HG03520 (cell line): ENCODE results near the gene UCHL5.
"Not testable (repeated sequence)": the region's sequence is repeated elsewhere in the genome, so short reads cannot be mapped to it uniquely, and the experiment has no call there.

Experiments used
- ATAC-seq: cut with Tn5 transposase; IDR thresholded peaks from one replicate; pipeline ENCODE4 v1.9.1; 2021; ENCODE audit warnings: mild to moderate bottlenecking, moderate library complexity; ENCODE audit not compliant: unreplicated experiment

UCHL5 gene

DNA sequence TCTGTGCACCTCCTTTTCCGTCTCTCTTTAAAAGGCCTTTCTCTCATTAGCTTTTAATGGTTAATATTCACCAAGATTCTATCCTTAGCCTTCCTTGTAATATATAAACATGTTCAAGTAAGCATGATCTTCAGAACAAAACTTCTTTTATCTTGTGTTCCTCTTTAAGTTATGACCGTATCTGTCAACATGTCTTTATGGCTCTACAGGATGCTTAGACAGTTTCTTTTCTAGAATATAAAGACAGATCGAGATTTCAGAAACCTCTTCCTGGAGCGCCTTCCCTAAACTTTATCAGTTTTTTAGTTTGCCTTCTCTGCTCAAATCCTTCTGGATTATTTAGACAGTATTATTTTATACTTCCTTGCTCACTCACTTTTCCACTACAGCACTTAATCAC is 7.4 kb upstream of the UCHL5 start:
- ATAC-seq = no peak

DNA sequence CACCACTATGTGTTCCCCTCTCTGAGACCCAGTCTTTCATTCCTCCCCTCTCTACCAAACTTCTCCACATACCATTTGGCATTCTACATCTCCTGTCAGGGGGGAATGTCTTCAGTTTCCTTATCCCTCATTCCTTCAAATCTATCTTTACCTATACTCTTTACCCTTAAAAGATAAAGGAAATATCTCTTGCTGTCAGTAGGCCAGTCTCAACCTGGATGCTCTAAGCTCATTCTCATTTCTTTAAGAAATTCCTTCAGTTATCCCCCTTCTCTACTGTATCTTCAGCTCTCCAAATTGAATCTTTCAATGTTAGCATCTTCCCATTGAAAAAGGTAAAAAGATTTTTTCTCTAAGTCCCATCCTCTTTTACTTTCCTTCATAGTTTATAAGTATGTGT is 6.8 kb upstream of the UCHL5 start:
- no peak for ATAC-seq

DNA sequence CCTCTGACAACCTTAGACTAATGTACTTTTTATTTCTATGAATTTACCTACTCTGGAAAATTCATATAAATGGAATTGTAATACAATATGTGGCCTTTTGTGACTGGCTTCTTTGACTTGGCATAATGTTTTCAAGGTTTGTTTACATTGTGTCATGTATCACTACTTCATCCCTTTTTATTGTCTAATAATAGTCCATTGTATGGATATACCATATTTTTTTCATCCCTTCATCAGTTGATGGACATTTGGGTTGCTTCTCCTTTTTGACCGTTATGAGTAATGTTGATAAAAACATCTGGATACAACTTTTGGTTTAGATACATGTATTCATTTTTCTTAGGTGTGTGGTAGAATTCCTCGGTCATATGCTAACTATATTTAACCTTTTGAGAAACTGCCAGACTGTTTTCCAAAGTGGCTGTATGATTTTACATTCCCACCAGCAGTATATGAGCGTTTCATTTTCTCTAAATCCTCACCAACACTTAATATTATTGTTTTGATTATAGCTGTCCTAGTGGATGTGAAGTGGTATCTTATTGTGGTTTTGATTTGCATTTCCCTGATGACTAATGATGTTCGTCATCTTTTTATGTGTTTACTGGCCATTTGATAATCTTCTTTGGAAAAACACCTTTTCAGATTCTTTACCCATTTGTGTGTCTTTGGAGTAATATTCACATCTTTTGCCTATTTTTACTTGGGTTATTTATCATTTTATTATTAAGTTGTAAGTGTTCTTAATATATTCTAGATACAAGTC is 3.7 kb upstream of the UCHL5 start:
- no peak for ATAC-seq

DNA sequence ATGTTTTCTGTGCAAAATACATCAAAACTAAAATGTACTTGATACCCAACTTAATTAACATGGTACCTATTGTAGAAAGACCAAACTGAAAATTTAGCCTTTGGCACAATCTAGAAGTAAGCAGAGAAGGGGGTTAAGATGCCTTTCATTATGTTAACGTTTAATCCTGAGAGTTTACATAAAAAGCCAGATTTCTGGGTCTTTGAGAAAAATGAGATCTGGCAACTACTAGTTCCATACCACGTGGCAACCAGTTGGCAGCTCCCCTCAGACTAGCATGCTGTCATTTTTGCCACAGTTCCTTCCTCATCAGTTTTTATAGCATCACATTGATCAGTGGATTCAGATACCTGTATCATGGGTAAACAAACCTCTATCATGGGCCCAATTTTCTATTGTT is 1.8 kb upstream of the UCHL5 start:
- no peak for ATAC-seq

DNA sequence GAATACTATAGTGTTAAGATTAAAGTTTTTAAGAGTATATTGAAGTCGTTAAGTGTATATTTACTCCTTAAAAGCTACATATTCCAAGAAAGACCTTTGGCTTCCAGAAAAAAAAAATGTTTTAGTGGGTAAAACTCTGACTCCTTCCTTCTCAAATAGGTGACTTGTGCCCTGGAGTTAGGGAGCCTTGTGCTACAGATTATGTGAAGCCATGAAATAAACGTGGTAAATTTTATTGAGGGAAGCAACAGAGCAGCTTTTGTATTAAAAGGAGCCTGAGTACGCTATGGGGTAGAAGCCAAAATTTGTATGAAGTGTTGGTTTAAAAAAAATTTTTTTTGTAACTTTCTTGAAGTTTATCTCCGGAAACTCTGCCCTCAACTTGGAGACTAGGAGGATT is 1.2 kb upstream of the UCHL5 start:
- no peak for ATAC-seq

DNA sequence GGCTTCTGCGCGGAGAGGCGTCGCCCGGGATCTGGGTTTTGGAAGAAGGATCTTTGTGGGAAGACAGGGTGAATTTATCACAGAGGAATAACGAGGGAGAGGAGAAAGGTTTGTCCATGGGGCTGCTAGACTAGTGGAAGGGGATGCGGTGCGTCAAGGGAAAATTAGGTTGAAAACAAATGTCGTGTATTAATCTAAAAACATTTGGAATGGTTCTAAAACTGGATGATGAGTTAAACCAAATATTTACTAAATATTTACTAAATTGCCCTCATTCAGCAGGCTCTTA is 899 bp upstream of the UCHL5 start:
- ATAC-seq = no peak

DNA sequence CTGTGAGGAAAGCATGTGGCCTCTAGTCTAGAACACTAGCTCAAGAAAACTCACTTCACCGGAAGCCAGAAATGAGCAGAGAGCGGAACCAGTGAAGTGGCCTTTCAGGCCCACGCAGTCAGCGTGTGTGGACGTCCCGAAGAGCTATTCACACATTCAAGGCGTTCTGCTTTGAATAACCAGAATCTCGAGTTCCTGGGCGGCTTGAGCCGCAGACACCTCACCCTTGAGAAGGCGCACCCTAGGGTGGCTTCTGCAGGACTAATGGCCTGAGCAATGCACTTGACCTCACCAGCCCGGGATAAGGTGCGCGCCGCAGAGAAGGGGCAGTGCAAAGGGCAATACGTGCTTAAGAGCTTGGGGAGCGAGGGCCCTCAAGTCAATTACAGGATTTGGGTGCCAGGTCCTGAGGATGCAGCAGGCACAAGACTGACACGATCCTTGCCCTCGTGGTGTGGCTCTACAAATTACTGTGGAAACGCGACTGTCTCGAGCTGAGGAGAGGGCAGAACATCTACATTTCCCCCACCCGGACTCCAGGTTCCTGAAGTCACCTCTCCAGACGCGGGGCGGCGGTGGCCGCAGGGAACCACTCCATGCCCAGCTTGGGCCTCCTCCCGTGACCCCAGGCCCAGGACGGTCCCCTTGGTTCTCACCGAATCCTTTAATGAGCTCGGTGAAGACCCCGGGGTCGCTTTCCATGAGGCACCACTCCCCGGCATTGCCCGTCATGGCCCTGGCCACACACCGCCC is 455 bp downstream of the UCHL5 start:
- ATAC-seq = peak; percentile 55

DNA sequence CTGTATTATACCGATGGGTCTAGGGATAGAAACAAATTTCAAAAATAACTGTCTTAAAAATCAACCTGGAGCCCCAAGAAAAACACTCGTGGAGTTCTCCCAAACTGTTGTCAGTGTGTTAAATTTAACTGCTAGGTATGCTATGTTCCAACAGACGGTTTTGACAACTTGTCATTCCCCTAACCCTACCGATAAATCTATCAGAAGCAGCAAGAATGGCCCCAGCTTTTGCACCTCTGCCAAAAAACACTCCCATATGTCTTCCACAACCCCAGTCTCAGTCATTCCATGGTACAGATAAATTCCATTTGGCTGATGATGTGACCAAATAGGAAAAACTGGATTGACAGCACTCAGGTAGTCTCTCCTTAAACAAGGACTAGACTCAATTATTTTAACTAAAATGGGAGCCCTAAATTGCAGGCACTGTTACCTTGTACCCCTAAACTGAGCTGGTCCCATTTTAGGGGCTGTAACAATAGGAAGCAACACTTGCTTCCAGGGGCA is 4.9 kb downstream of the UCHL5 start:
- no peak for ATAC-seq

DNA sequence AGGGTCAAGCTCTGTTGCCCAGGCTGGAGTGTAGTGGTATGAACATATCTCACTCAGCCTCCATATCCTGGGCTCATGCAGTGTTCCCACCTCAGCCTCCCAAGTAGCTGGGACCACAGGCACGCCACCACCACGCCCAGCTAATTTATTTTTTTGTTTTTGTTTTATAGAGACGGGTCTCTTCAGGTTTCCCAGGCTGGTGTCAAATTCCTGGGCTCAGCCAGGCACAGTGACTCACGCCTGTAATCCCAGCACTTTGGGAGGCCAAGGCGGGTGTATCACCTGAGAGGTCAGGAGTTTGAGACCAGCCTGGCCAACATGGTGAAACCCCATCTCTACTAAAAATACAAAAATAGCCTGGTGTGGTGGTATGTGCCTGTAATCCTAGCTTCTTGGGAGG is 10.2 kb downstream of the UCHL5 start:
- ATAC-seq = not testable (repeated sequence)

DNA sequence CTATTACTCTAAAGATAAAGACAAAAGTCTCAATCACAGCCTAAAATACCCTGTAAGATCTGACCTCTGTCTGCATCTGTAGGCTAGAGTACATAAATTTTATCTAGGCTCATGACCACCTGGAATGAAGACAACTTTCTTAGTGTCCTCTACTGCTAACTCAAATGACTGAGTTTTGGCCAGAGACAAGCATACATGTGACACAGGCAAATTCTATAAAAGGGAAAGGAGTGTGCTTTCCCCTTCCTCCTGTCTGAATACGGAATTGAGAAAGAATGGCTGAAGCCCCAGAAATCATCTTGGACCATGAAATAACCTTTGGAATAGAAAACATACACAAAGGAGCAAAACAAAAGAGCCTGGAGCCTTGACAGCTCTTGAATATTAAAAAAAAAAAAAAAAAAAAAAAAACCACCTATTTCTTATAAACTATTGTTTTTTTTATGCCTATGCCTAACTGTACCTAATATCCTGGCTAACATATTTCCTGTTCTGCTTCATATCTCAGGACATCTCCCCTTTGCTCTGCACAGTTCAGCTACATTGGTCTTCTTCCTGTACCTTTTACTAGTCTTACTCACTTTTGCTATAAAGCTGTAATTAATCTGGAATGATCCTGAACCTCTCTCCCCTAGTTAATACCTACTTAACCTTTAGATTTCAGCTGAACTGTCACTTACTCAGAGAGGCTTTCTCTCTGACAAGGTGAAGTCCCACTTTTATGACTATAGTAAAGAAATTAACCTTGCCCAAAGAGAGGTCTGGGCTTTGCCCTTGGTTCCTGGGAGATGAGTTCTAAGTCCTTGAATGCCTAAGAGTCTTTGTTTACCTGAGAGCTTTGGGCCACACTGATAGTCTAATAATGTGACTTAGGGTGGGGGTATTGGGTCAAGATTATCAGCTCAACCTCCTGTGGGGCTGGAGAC is 16.1 kb downstream of the UCHL5 start:
- ATAC-seq = no peak

DNA sequence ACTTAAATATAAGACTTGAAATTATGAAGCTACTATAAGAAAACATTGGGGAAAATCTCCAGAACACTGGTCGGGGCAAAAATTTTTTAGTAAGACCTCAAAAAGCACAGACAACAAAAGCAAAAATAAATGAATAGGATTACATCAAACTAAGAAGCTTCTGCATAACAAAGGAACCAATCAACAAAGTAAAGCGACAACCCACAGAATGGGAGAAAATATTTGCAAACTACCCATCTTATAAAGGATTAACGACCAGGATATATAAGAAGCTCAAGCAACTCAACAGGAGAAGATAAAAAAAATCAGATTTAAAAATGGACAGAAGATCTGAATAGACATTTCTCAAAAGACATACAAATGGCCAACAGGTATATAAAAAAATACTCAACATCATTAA is 19.1 kb downstream of the UCHL5 start:
- ATAC-seq = no peak

DNA sequence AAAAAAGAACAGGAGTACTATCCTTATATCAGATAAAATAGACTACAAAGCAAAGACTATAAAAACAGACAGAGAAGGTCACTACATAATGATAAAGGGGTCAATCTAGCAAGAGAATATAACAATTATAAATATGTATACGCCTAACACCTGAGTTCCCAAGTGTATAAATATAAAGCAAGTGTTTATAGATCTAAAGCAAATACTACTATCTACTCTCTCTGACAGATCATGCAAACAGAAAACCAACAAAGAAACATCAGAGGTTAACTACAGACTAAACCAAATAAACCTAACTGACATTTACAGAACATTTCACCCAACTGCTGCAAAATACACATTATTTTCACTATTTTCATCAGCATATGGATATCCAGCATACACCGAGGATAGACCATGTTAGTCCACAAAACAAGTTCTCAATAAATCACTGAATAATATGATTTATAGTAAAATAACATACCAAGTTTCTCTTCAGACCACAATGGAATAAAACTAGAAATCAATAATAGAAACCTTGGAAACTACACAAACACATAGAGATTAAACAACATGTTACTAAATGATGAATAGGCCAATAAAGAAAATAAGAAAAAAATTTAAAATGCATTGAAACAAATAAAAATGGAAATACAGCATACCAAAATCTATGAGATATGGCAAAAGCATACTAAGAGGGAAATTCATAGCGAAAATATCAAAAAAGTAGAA is 22.7 kb downstream of the UCHL5 start:
- ATAC-seq = no peak

DNA sequence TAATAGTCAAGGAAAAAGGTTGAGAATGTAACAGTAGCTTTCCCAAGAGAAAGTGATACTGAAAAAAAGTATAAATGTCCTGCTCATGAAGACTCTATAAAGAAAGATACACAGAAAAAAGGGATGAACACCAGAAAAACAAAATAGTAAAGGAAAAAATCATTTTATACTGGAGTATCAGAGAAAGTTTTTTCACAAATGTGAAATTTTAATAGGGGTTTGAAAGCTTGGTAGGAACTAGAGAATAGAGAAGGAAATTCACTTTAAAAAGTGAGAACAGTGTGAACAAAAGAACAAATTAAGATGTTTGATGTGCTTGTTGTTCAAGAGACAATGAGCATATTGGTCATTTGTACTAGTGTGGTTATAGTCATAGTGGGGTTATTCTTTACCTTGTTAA is 25.6 kb downstream of the UCHL5 start:
- no peak for ATAC-seq

DNA sequence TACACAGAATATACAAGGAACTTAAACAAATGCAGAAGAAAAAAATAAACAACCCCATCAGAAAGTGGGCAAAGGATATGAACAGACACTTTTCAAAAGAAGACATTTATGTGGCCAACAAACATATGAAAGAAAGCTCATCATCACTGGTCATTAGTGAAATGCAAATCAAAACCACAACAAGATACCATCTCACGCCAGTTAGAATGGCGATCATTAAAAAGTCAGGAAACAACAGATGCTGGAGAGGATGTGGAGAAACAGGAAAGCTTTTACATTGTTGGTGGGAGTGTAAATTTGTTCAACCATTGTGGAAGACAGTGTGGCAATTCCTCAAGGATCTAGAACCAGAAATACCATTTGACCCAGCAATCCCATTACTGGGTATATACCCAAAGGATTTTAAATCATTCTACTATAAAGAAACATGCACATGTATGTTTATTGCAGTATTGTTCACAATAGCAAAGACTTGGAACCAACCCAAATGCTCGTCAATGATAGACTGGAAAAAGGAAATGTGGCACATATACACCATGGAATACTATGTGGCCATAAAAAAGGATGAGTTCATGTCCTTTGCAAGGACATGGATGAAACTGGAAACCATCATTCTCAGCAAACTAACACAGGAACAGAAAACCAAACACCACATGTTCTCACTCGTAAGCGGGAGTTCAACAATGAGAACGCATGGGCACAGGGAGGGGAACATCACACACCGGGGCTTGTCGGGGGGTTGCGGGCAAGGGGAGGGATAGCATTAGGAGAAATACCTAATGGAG is 26.3 kb downstream of the UCHL5 start:
- ATAC-seq = not testable (repeated sequence)

DNA sequence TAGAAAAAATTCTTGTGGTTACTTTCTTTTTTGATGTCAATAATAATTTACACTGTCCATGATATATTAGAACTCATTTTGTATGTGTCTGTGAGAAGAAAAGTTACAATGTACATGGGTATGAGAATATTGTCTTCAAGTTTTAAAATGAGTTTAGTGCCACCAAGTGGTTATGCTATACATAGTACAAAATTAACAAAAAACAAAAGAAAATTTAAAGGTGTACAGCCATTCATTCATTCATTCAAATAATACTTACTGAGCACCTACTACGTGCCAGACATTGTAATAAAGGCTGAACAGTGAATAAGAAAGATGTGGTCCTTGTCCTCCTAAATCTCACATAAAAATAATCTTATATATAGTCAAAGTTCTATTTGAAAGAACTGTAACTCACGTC is 27.7 kb downstream of the UCHL5 start:
- ATAC-seq = no peak

DNA sequence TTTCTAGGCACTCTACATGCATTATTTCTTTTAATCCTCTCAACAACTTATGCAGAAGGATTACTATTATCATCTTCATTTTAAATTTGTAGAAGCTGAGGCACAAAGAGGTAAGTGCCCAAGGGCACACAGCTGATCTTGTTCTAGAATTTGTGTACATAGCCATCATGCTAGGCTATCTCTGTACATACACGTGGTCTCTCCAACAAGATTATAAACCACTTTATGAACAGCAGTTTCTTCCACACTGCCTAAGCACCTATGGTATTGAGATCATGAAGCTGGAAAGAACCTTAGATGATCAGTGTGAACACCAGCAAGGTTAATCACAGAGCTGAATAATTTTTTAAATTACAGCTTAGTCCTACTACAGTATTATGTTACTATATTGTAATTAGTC is 28.9 kb downstream of the UCHL5 start:
- no peak for ATAC-seq

DNA sequence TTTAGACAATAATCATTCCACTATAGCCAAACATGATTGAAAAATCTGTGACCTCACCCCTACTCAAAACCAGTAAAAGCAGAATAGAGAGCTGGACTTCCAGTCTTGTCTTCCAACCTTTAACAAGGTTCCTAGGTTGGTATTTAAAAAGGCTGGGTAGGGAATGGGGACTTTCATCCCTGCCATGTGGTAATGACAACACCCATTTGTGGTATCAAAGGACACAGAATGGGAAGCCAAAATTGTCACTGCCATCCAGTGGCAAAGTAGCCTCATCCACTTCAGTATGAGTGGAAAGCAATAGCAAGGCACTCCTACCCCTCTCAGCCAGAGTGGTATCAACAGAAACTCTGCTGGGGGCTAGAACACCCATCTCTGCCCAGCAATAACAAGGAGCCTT is 33.9 kb downstream of the UCHL5 start:
- ATAC-seq = no peak

DNA sequence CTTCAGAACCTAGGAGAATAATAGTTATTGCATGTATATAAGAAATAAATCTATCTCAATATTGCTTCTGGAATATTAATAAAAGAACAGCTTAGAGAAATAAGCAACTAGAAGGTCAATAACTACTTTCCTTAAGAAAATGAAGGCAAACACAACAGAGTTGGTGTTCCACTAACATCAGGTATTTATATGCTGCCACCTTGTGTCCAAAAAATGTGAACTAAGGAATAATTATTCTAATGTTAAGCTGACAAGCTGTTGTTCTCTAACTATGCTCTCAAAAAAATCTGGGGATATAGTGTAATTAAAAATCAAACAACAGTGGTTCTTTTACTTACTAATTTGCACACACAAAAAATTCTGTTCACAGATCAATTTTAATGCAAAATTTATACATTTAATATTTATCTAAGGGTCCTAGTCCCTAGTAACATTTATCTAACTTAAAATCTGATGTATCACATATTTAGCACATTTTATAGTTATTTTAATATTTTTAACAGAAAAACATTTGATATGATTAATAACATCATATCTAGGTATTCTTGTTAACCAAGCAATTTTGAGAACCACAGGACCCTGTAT is 39.6 kb downstream of the UCHL5 start:
- ATAC-seq = peak; percentile 52

DNA sequence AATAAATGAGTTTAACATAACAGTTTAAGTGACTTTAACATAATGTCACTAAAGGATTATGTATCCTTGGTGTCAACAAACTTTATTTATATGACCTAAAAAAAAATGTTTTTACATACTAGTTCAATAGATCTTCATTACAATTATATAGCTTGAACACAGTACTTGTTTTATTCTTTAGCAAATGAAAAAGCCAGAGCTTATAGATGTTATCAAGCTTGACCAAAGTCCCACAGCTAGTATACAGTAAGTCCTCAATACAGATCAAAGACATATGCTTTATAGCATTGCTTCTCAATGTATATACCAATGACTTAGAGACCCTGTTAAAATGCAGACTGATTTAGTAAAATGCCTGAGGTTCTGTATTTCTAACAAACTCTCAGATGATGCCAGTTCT is 42.4 kb downstream of the UCHL5 start:
- no peak for ATAC-seq

DNA sequence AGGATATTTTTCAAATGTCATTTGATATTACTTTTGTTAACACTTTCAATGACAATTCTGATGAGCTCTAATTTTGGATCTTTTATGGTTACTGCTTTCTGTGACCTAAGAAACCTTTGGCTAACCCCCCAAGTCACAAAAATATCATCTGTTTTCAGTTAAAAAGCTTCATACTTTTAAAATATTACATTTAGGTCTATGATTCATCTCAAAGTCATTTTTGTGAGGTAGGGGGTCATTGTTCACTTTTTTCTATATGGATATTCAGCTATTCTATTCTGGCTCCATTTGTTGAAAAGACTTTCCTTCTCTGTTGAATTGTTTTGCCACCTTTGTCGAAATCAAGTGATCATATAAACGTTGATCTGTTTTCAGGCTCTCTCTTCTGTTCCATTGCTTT is 44.8 kb downstream of the UCHL5 start:
- no peak for ATAC-seq
